Gastrocnemius medialis (tissue), 4 donors: ENCODE data around the gene C2CD3. TPM values are rescaled to one million over a fixed set of nuclear protein-coding genes. Genes with fewer than 3 reads are reported as not detected.
"Not testable (repeated sequence)": the region's sequence is repeated elsewhere in the genome, so short reads cannot be mapped to it uniquely, and the experiment has no call there.

ENCODE experiments used
- ATAC-seq, 2 donors: fragments of 150-250 bp; one replicate each; pipeline ENCODE4 v1.9.1; 2016
- DNase-seq, 2 donors: peaks; one replicate each; pipeline ENCODE4 v3.0.0-alpha.2; 2019
- H3K27ac ChIP-seq, 4 donors: fragments of 200-600 bp; sonication (generic); 1 replicate in 1 of 4; 2 replicates in 3 of 4; pipeline ENCODE4 v1.5.1; 2016 to 2018; ENCODE audit warnings: mild to moderate bottlenecking in 2 of 4, moderate library complexity in 1 of 4
- H3K27me3 ChIP-seq, 3 donors: fragments of 200-600 bp; sonication (generic) in 2 of 3; 1 replicate in 1 of 3; 2 replicates in 2 of 3; pipeline versions ENCODE4 v1.5.1 to v1.6.0; 2016 to 2019; ENCODE audit warnings: mild to moderate bottlenecking in 1 of 3, moderate library complexity in 1 of 3
- H3K36me3 ChIP-seq, 2 donors: fragments of 200-600 bp; sonication (generic) in 1 of 2; one replicate each; pipeline ENCODE4 v1.5.1; 2017 to 2018
- H3K4me1 ChIP-seq, 2 donors: fragments of 200-600 bp; sonication (generic) in 1 of 2; one replicate each; pipeline ENCODE4 v1.5.1; 2016 to 2017; ENCODE audit warnings: mild to moderate bottlenecking in 2 of 2
- H3K4me3 ChIP-seq, 4 donors: fragments of 200-600 bp; sonication (generic) in 3 of 4; 1 replicate in 1 of 4; 2 replicates in 3 of 4; pipeline ENCODE4 v1.5.1; 2016 to 2019; ENCODE audit warnings: mild to moderate bottlenecking in 2 of 4
- H3K9me3 ChIP-seq, 3 donors: fragments of 200-600 bp; sonication (generic) in 2 of 3; 1 replicate in 1 of 3; 2 replicates in 2 of 3; pipeline ENCODE4 v1.5.1; 2016 to 2019
- CTCF ChIP-seq, 5 experiments: fragments of 450-650 bp in 3 of 5; fragments of 200-600 bp in 2 of 5; sonication (generic) in 2 of 5; IDR thresholded peaks in 4 of 5; conservative IDR thresholded peaks in 1 of 5; 1 replicate in 4 of 5; 2 replicates in 1 of 5; pipeline ENCODE4 v1.5.1; 2016 to 2019; ENCODE audit warnings: antibody characterized with exemption in 5 of 5, mild to moderate bottlenecking in 3 of 5, moderate library complexity in 3 of 5
- POLR2A ChIP-seq, 2 donors: fragments of 450-650 bp; IDR thresholded peaks; one replicate each; pipeline ENCODE4 v1.6.1; 2017; ENCODE audit warnings: antibody characterized with exemption in 2 of 2, mild to moderate bottlenecking in 2 of 2, moderate library complexity in 2 of 2
- in situ Hi-C, 4 donors: fragments of 200-750 bp; cut with MboI; loops; one replicate each; pipeline versions ENCODE4 v1.15.0 to v1.8.0; 2017; ENCODE audit warnings: low sequenced_read_pairs in 4 of 4
- intact Hi-C: fragments of 100-400 bp; cut with DNase I; formaldehyde crosslinking; loops from one replicate; pipeline ENCODE4 v1.15.1; 2023; ENCODE audit warnings: low total_unique reads
- total RNA-seq, 4 donors: library from RNA; depleted of rRNA; stranded (reverse); fragments of >200 nt; gene quantifications; one replicate each; pipeline versions ENCODE4 v1.1.0 to v1.2.3, GENCODE V29; 2016

C2CD3 gene
- total RNA-seq, 4 donors from 2014 or later, result 13.8 to 33.2 (median 16.4) TPM

- Histone ChIP-seq H3K27ac (peak overlapping the region in 2 of 4 donors; percentile 6 to 14), H3K9me3 (no peaks in the 10 kb centered on the region), H3K4me1 (peaks cover 31 to 43% of the 10 kb centered on the region in 2 donors), H3K27me3 (no peaks in the 10 kb centered on the region), H3K36me3 (peaks cover 0 to 4% of the 10 kb centered on the region in 2 donors), H3K4me3 (no peak overlapping the region)
- DNase-seq (no peak), ATAC-seq (no peak)
- intact Hi-C loops, result no loop called here
- in situ Hi-C loops, result no loop called here
- TF ChIP-seq POLR2A (IDR thresholded peaks at IDR 0.05) (no peak), CTCF (IDR thresholded peaks at IDR 0.05 in 4 of 5, conservative IDR thresholded peaks at IDR 0.05 in 1 of 5) (no peak)
These were observed 29.5 kb downstream of the C2CD3 start for GRCh38 chr11:74141241-74141695.

- Histone ChIP-seq H3K4me1 (peaks cover 31 to 43% of the 10 kb centered on the region in 2 donors), H3K27ac (peak overlapping the region in 1 of 4 donors; percentile 85)
- H3K27me3 ChIP-seq, H3K9me3 ChIP-seq, ATAC-seq, intact Hi-C loops, H3K4me3 ChIP-seq, DNase-seq, in situ Hi-C loops, H3K36me3 ChIP-seq: not testable (repeated sequence)
These were observed 30.8 kb downstream of the C2CD3 start for GRCh38 chr11:74139919-74140431.

- H3K27ac ChIP-seq, result peak overlapping the region; percentile 78 to 86 (median 84)
- no peak for ATAC-seq
- H3K36me3 ChIP-seq, result peaks cover 0 to 16% of the 10 kb centered on the region in 2 donors
- no peak for DNase-seq
- H3K27me3 ChIP-seq, result no peaks in the 10 kb centered on the region
- no peak for TF ChIP-seq POLR2A (IDR thresholded peaks at IDR 0.05)
- TF ChIP-seq CTCF (IDR thresholded peaks at IDR 0.05 in 4 of 5, conservative IDR thresholded peaks at IDR 0.05 in 1 of 5), result no peak
- intact Hi-C loops (no loop called here), in situ Hi-C loops (no loop called here)
- H3K4me1 ChIP-seq, result peaks cover 31 to 48% of the 10 kb centered on the region in 2 donors
- no peaks in the 10 kb centered on the region for H3K9me3 ChIP-seq
- no peak overlapping the region for H3K4me3 ChIP-seq
These were observed 31.5 kb downstream of the C2CD3 start for GRCh38 chr11:74139151-74139918.

- TF ChIP-seq CTCF (IDR thresholded peaks at IDR 0.05 in 4 of 5, conservative IDR thresholded peaks at IDR 0.05 in 1 of 5), result no peak
- TF ChIP-seq POLR2A (IDR thresholded peaks at IDR 0.05), result no peak
- ATAC-seq (peak; percentile 98 to 100), DNase-seq (peak; percentile 39 to 50)
- intact Hi-C loops, result loop anchor here (1.0 kb wide), 1 partner anchor 33 kb away; the partner anchor contains the start of genes C2CD3 and PPME1
- in situ Hi-C loops, result no loop called here
- H3K9me3 ChIP-seq, result no peaks in the 10 kb centered on the region
- peak overlapping the region; percentile 78 to 86 (median 84) for H3K27ac ChIP-seq
- no peaks in the 10 kb centered on the region for H3K27me3 ChIP-seq
- H3K36me3 ChIP-seq, result peaks cover 0 to 17% of the 10 kb centered on the region in 2 donors
- peak overlapping the region in 1 of 4 donors; percentile 1 for H3K4me3 ChIP-seq
- H3K4me1 ChIP-seq, result peaks cover 31 to 48% of the 10 kb centered on the region in 2 donors
These were observed 32.2 kb downstream of the C2CD3 start for GRCh38 chr11:74138572-74138971.

- no peaks in the 10 kb centered on the region for H3K27me3 ChIP-seq
- peaks cover 31 to 48% of the 10 kb centered on the region in 2 donors for H3K4me1 ChIP-seq
- H3K27ac ChIP-seq, result peak overlapping the region; percentile 78 to 86 (median 84)
- in situ Hi-C loops (no loop called here), intact Hi-C loops (loop anchor here (1.0 kb wide), 1 partner anchor 33 kb away; the partner anchor contains the start of genes C2CD3 and PPME1)
- TF ChIP-seq CTCF (IDR thresholded peaks at IDR 0.05 in 4 of 5, conservative IDR thresholded peaks at IDR 0.05 in 1 of 5), result no peak
- H3K4me3 ChIP-seq, result peak overlapping the region in 1 of 4 donors; percentile 1
- no peak for DNase-seq
- peak in 1 of 2 donors; percentile 11 for ATAC-seq
- no peaks in the 10 kb centered on the region for H3K9me3 ChIP-seq
- H3K36me3 ChIP-seq, result peaks cover 0 to 17% of the 10 kb centered on the region in 2 donors
These were observed 32.8 kb downstream of the C2CD3 start for GRCh38 chr11:74138021-74138420.
